ENCODE results near the gene TCF12. TPM values are rescaled to one million over a fixed set of nuclear protein-coding genes. Genes with fewer than 3 reads are reported as not detected.

The TCF12 gene
- total and polyA plus RNA-seq, 8 donors, result 7.7 to 67.4 (median 27.3) TPM

- FAIRE-seq (no peak), DNase-seq (no peak), ATAC-seq (no peak)
- WGBS, 2 donors, result 88 to 89% methylated on average over 7 of the region's 7 CpGs
- intact Hi-C loops (cut with DNase I), result no loop called here
- no peaks in the 10 kb centered on the region for H3K9me3 ChIP-seq
- H3K4me1 ChIP-seq, result peaks cover 0 to 4% (median 2%) of the 10 kb centered on the region in 3 donors
- no peak for TF ChIP-seq CTCF (IDR thresholded peaks at IDR 0.05)
- no peaks in the 10 kb centered on the region for H3K27me3 ChIP-seq
- no peaks in the 10 kb centered on the region for H3K36me3 ChIP-seq
- H3K4me3 ChIP-seq, result no peak overlapping the region
- H3K27ac ChIP-seq, result no peak overlapping the region
Observed at GRCh38 chr15:56910801-56911200, 7.6 kb upstream of the TCF12 start.

DNA sequence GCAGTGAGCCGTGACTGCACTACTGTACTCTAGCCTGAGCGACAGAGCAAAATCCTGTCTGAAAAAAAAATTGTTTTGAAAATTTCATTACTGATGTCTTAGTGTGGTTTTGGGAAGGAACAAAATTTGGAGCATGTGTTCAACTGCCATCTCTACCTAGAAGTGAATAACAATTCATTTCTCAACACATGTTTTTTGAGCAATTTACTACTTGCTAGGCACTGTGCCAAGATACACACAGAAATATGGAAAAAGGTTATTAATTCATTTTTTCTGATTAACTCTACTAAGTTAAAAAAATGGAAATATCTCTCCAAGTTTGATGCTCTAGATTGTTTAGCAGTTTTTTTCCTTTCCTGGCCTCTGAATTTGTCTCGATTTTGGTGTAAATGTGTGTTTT, 5.2 kb upstream of the TCF12 start:
- intact Hi-C loops (cut with DNase I), result no loop called here
- Histone ChIP-seq H3K4me1 (peaks cover 0 to 11% (median 4%) of the 10 kb centered on the region in 3 donors), H3K27ac (no peak overlapping the region), H3K4me3 (no peak overlapping the region), H3K27me3 (no peaks in the 10 kb centered on the region), H3K36me3 (no peaks in the 10 kb centered on the region), H3K9me3 (no peaks in the 10 kb centered on the region)
- ATAC-seq (no peak), FAIRE-seq (no peak), DNase-seq (no peak)
- TF ChIP-seq CTCF (IDR thresholded peaks at IDR 0.05), result no peak
- WGBS, 2 donors, result 91 to 93% methylated on average over 3 of the region's 3 CpGs

- FAIRE-seq, result no peak
- TF ChIP-seq CTCF (IDR thresholded peaks at IDR 0.05), result no peak
Observed at GRCh38 chr15:56913670-56914069, 4.8 kb upstream of the TCF12 start.

GRCh38 chr15:56915888-56916287, 2.6 kb upstream of the TCF12 start:
- no peak for FAIRE-seq
- Histone ChIP-seq H3K4me1 (peaks cover 0 to 20% (median 8%) of the 10 kb centered on the region in 3 donors), H3K4me3 (no peak overlapping the region), H3K27ac (no peak overlapping the region), H3K27me3 (no peaks in the 10 kb centered on the region), H3K36me3 (no peaks in the 10 kb centered on the region), H3K9me3 (no peaks in the 10 kb centered on the region)
- no peak for TF ChIP-seq CTCF (IDR thresholded peaks at IDR 0.05)
- intact Hi-C loops (cut with DNase I), result no loop called here
- no peak for DNase-seq
- ATAC-seq, result no peak
- 92 to 95% methylated on average over 4 of the region's 4 CpGs for WGBS, 2 donors

More at GRCh38 chr15:56913670-56914069, 4.8 kb upstream of the TCF12 start:
- no peaks in the 10 kb centered on the region for H3K36me3 ChIP-seq
- intact Hi-C loops (cut with DNase I), result no loop called here
- H3K27me3 ChIP-seq, result no peaks in the 10 kb centered on the region
- H3K4me3 ChIP-seq, result no peak overlapping the region
- ATAC-seq (no peak), DNase-seq (no peak)
- H3K4me1 ChIP-seq, result peaks cover 0 to 11% (median 4%) of the 10 kb centered on the region in 3 donors
- no peaks in the 10 kb centered on the region for H3K9me3 ChIP-seq
- 60 to 62% methylated on average over 2 of the region's 2 CpGs for WGBS, 2 donors
- no peak overlapping the region for H3K27ac ChIP-seq

DNA sequence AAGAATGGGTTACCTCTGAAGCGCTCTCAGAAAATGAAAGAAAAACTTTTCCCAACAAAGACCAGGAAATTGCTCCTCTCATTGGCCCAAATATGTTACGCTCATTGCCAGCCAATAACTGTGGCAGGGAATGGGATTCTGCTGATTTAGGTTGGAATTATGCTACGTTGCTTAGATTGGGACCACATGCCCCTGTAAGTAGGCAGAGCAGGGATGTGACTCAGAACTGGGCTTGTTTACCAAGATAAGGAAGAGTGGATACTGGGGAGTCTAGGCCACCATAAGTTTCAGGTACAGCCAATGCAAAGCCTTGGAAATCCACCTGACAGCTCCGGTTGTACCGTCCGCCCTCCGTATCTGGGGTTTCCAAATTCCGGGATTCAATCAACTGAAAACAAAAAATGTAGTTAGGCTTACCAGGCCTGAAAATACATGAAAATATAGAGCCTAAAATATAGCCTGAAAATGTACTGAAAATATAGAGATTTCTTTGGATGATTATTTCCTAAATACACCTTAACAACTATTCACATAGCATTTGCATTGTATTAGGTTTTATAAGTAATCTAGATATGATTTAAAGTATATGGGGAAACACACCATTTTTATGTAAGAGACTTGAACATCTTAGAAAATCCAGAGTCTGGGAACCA, 1.5 kb upstream of the TCF12 start:
- FAIRE-seq (no peak), ATAC-seq (no peak), DNase-seq (peak in 1 of 6 donors; percentile 25)
- WGBS, 2 donors, result 82 to 98% methylated on average over 8 of the region's 8 CpGs
- no peaks in the 10 kb centered on the region for H3K27me3 ChIP-seq
- H3K4me3 ChIP-seq, result peak overlapping the region in 3 of 4 donors; percentile 79 to 97 (median 94)
- peak overlapping the region in 2 of 4 donors; percentile 87 to 95 for H3K27ac ChIP-seq
- no peaks in the 10 kb centered on the region for H3K9me3 ChIP-seq
- intact Hi-C loops (cut with DNase I), result no loop called here
- TF ChIP-seq CTCF (IDR thresholded peaks at IDR 0.05), result no peak
- peaks cover 0 to 29% (median 17%) of the 10 kb centered on the region in 3 donors for H3K4me1 ChIP-seq
- peaks cover 0 to 2% (median 0%) of the 10 kb centered on the region in 3 donors for H3K36me3 ChIP-seq

Measured in pancreas (tissue), 10 donors.